CD8-positive, alpha-beta memory T cell (primary cell): ENCODE results near the gene FAM111B. TPM values are rescaled to one million over a fixed set of nuclear protein-coding genes. Genes with fewer than 3 reads are reported as not detected.
"Not testable (repeated sequence)": the region's sequence is repeated elsewhere in the genome, so short reads cannot be mapped to it uniquely, and the experiment has no call there.

Experiments
- CTCF ChIA-PET: fragments of 350-600 bp; sonication (Branson Sonifier 250); formaldehyde crosslinking; loops from one replicate; lab custom pipeline; 2021; ENCODE audit warnings: antibody characterized with exemption; lab: Charles Lee
- POLR2A ChIA-PET: fragments of 350-600 bp; sonication (Branson Sonifier 250); formaldehyde crosslinking; loops from one replicate; lab custom pipeline; 2021; ENCODE audit warnings: antibody characterized with exemption; lab: Charles Lee
- DNase-seq, 5 donors: peaks; one replicate each; pipeline versions ENCODE4 v3.0.0 to v3.0.0-alpha.2; 2020 to 2022; ENCODE audit warnings: mixed read lengths in 1 of 5
- H3K27ac ChIP-seq: one replicate; pipeline ENCODE4 v1.7.0; 2013; ENCODE audit warnings: low read depth, mild to moderate bottlenecking, low read length, moderate library complexity
- H3K27me3 ChIP-seq: 2 replicates; pipeline ENCODE4 v1.7.0; 2013; ENCODE audit warnings: low read length, mild to moderate bottlenecking; ENCODE audit not compliant: insufficient read depth, poor library complexity, severe bottlenecking
- H3K36me3 ChIP-seq: 2 replicates; pipeline ENCODE4 v1.7.0; 2013; ENCODE audit warnings: mild to moderate bottlenecking, low read length, moderate library complexity; ENCODE audit not compliant: insufficient read depth
- H3K4me1 ChIP-seq: 2 replicates; pipeline ENCODE4 v1.7.0; 2013; ENCODE audit warnings: mild to moderate bottlenecking, low read length, moderate library complexity; ENCODE audit not compliant: insufficient read depth
- H3K4me3 ChIP-seq: 2 replicates; pipeline ENCODE4 v1.7.0; 2013; ENCODE audit warnings: mild to moderate bottlenecking, low read length
- H3K9me3 ChIP-seq: 2 replicates; pipeline ENCODE4 v1.7.0; 2013; ENCODE audit warnings: mild to moderate bottlenecking, low read length
- H3K27ac Mint-ChIP-seq, 8 donors: one replicate each; pipeline ENCODE4 v1.8.0; 2020 to 2021; ENCODE audit warnings: mixed read lengths in 8 of 8, mild to moderate bottlenecking in 6 of 8, inconsistent platforms in 3 of 8, moderate library complexity in 3 of 8
- H3K27me3 Mint-ChIP-seq, 2 donors: one replicate each; pipeline ENCODE4 v1.8.0; 2020 to 2021; ENCODE audit warnings: mixed read lengths in 2 of 2, mild to moderate bottlenecking in 1 of 2, moderate library complexity in 1 of 2
- H3K36me3 Mint-ChIP-seq, 3 donors: one replicate each; pipeline ENCODE4 v1.8.0; 2020 to 2021; ENCODE audit warnings: mixed read lengths in 3 of 3, inconsistent platforms in 1 of 3, mild to moderate bottlenecking in 1 of 3
- H3K4me1 Mint-ChIP-seq, 3 donors: one replicate each; pipeline ENCODE4 v1.8.0; 2020 to 2021; ENCODE audit warnings: mixed read lengths in 3 of 3, inconsistent platforms in 1 of 3, mild to moderate bottlenecking in 1 of 3
- H3K4me3 Mint-ChIP-seq, 7 donors: one replicate each; pipeline ENCODE4 v1.8.0; 2020 to 2021; ENCODE audit warnings: mixed read lengths in 7 of 7, mild to moderate bottlenecking in 6 of 7, moderate library complexity in 4 of 7, inconsistent platforms in 2 of 7
- H3K9me3 Mint-ChIP-seq, 5 donors: one replicate each; pipeline ENCODE4 v1.8.0; 2020 to 2022; ENCODE audit warnings: mixed read lengths in 5 of 5, mild to moderate bottlenecking in 3 of 5, moderate library complexity in 2 of 5, inconsistent platforms in 1 of 5
- polyA plus RNA-seq: library from polyadenylated mRNA; unstranded; fragments of 300-500 nt; fragmentation: Illumina TruSeq; gene quantifications from one replicate; pipeline ENCODE4 v1.2.3, GENCODE V29; 2021
- total RNA-seq, 2 experiments: library from RNA; stranded (reverse); gene quantifications; one replicate each; pipeline ENCODE4 v1.2.3, GENCODE V29; 2021

Gene FAM111B, protein sequence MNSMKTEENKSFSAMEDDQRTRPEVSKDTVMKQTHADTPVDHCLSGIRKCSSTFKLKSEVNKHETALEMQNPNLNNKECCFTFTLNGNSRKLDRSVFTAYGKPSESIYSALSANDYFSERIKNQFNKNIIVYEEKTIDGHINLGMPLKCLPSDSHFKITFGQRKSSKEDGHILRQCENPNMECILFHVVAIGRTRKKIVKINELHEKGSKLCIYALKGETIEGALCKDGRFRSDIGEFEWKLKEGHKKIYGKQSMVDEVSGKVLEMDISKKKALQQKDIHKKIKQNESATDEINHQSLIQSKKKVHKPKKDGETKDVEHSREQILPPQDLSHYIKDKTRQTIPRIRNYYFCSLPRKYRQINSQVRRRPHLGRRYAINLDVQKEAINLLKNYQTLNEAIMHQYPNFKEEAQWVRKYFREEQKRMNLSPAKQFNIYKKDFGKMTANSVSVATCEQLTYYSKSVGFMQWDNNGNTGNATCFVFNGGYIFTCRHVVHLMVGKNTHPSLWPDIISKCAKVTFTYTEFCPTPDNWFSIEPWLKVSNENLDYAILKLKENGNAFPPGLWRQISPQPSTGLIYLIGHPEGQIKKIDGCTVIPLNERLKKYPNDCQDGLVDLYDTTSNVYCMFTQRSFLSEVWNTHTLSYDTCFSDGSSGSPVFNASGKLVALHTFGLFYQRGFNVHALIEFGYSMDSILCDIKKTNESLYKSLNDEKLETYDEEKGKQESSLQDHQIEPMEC
- total RNA-seq (10 to 100 TPM; 40.9 to 46.5 TPM), polyA plus RNA-seq (0.12 TPM)

DNA sequence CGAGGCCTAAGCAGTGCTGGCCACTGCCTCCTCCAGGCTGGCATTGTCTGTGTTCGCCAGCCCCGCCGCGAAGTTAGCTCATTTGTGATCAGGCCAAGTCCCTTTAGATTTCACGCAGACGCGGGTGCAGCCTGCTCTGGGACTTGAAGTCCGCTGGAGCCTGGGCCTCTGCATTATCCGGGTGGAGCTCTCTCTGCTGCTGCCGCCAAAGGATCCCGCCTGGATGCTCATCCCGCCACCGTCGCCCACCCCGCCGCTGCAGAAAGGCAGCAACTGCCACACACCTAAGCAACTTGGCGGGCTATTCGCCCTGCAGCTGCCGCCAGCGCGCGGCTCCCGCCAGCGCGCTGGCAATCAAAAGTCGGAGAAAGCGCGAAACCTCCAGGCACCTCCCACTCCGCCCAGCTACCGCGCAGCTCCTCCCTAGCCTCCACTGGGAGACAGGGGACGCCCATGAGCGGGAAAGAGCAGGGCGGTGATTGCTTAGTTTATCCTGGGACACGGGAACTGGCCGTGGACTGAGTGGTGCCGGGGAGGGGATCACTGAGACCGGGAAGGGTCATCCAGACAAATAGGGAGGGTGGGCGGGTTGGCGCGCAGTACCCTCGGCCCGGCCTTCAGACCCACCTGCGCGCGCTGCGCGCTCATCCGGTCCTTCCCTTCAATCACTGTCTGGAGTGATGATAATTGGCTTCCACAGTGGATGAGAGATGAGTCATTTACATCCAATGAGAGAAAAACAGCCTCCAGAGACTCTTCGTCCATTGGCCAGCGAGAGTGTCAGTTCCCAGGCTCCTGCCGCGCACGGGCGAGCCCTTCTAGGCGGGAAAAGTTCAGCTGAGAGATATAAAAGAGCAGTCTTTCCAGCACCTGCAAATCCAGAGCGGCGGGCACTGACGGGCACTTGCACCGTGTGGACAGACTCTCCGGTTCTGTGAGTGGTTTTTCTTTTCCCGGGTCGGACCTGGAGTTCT, at the start of gene FAM111B:
TSS of gene FAM111B (plus strand) at position 875 of the 974 bp plus-strand sequence. CDS start 2,389 bp downstream, outside the sequence.
- no peaks in the 10 kb centered on the region for H3K36me3 Mint-ChIP-seq
- H3K27me3 Mint-ChIP-seq = peaks cover 13 to 16% of the 10 kb centered on the region in 2 donors
- Histone ChIP-seq H3K36me3 (no peaks in the 10 kb centered on the region), H3K27ac (no peak within 1 kb of the TSS), H3K9me3 (no peaks in the 10 kb centered on the region), H3K4me1 (peaks cover 18% of the 10 kb centered on the region), H3K27me3 (no peaks in the 10 kb centered on the region), H3K4me3 (peak within 1 kb of the TSS; percentile 63)
- CTCF ChIA-PET = interaction anchor here (1.1 to 1.9 kb wide), 5 partner anchors 10 to 51 kb away, joined by 4 to 8 read pairs (median 8); no protein-coding TSS in a partner anchor
- H3K4me1 Mint-ChIP-seq = peaks cover 31 to 45% (median 41%) of the 10 kb centered on the region in 3 donors
- peak; percentile 20 to 71 (median 38) for DNase-seq
- H3K9me3 Mint-ChIP-seq = no peaks in the 10 kb centered on the region
- peak within 1 kb of the TSS; percentile 78 to 94 (median 88) for H3K4me3 Mint-ChIP-seq
- POLR2A ChIA-PET = no interaction called here
- H3K27ac Mint-ChIP-seq = peak within 1 kb of the TSS in 6 of 8 donors; percentile 43 to 91 (median 69)

DNA sequence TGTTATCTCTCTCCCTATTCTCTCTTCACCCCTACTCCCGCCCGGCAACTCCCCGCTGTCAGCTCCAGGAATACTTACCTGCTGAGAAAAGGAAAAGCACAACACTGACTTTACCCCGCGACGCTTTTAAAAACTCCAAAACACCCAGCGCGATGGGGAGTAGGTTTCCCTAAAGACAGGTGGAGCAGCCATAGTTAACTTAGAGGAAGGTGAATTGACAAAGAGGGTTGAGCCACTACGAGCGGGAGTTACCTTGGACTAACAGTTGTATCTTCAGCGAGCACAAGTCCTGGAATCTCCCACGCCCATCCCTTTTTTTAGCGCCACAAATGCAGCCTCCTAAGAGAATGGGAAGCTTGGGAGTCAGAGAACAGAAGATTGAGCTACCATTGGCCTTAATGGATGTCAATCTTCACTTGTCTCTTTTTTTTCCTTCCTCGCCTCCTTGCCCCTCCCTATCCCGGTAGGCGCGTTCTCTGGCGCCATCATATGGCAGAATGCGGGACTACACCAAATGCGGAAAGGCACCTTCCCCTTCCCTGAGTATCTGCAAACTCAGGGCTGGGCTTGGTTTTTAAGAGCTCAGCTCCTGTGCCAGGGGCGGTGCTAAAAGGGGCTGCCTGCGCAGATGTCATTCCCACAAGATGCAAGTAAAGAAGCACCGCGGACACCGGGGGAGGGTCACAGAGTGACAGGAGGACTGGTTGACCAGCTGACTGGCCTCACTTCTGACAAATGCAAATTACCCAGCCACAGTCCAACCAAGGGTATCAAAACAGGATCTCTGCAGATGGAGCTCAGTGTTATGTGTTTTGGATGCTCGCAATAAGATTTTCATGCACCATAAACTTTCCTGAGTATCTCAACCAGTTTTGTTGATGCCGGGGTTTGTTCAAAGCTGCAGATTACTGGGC, 48.7 kb upstream of the FAM111B start:
- peak overlapping the region in 1 of 8 donors; percentile 13 for H3K27ac Mint-ChIP-seq
- H3K36me3 Mint-ChIP-seq, H3K27ac ChIP-seq: not testable (repeated sequence)

DNA sequence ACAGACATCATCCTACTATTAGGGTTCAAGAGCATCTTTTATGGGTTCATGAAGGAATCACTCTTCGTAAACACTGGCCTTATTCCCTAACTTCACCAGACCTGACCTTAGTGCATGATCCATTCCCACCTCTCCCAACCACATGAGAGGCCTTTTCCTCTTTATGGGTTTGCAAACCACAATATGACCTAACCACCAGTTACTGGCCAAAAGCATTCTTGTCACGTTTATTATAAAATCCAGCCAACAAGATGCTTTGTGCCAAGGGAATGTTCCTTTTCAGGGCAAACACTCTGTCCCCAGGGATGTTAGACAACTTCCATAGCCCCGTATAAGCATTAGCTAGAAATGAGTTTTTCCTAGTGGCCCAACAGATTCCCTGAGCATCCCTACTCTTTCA, 46.9 kb upstream of the FAM111B start:
- H3K36me3 Mint-ChIP-seq, H3K9me3 Mint-ChIP-seq, H3K4me3 ChIP-seq, H3K27me3 ChIP-seq, H3K4me1 ChIP-seq, H3K27ac ChIP-seq, DNase-seq, H3K27ac Mint-ChIP-seq, H3K36me3 ChIP-seq, H3K9me3 ChIP-seq, POLR2A ChIA-PET, H3K4me3 Mint-ChIP-seq: not testable (repeated sequence)
- Mint-ChIP-seq H3K4me1 (peaks cover 8 to 13% (median 11%) of the 10 kb centered on the region in 3 donors), H3K27me3 (peaks cover 22 to 73% of the 10 kb centered on the region in 2 donors)
- CTCF ChIA-PET = interaction anchor here (2.5 kb wide), 1 partner anchor 76 kb away, joined by 11 read pairs; no protein-coding TSS in a partner anchor

More for the DNA sequence above, 48.7 kb upstream of the FAM111B start:
- H3K4me3 ChIP-seq = peak overlapping the region; percentile 51
- H3K9me3 ChIP-seq, H3K36me3 ChIP-seq, POLR2A ChIA-PET, H3K27me3 ChIP-seq, H3K4me1 ChIP-seq, H3K9me3 Mint-ChIP-seq: not testable (repeated sequence)
- peak; percentile 63 to 79 (median 67) for DNase-seq
- Mint-ChIP-seq H3K4me3 (peak overlapping the region; percentile 54 to 79 (median 73)), H3K4me1 (peaks cover 8 to 13% (median 11%) of the 10 kb centered on the region in 3 donors), H3K27me3 (peaks cover 18 to 59% of the 10 kb centered on the region in 2 donors)
- CTCF ChIA-PET = interaction anchor here (0.7 to 2.5 kb wide), 5 partner anchors 12 to 100 kb away, joined by 3 to 11 read pairs (median 7); no protein-coding TSS in a partner anchor

GRCh38 chr11:59062602-59063529, 44.2 kb upstream of the FAM111B start:
- POLR2A ChIA-PET = no interaction called here
- H3K27me3 ChIP-seq = peaks cover 5% of the 10 kb centered on the region
- no peak for DNase-seq
- Mint-ChIP-seq H3K9me3 (no peaks in the 10 kb centered on the region), H3K27ac (no peak overlapping the region), H3K36me3 (no peaks in the 10 kb centered on the region), H3K27me3 (peaks cover 18 to 78% of the 10 kb centered on the region in 2 donors), H3K4me3 (no peak overlapping the region), H3K4me1 (peaks cover 7 to 10% (median 10%) of the 10 kb centered on the region in 3 donors)
- H3K27ac ChIP-seq = no peak overlapping the region
- CTCF ChIA-PET = no interaction called here
- H3K4me3 ChIP-seq = no peak overlapping the region
- no peaks in the 10 kb centered on the region for H3K9me3 ChIP-seq
- no peaks in the 10 kb centered on the region for H3K4me1 ChIP-seq
- no peaks in the 10 kb centered on the region for H3K36me3 ChIP-seq

DNA sequence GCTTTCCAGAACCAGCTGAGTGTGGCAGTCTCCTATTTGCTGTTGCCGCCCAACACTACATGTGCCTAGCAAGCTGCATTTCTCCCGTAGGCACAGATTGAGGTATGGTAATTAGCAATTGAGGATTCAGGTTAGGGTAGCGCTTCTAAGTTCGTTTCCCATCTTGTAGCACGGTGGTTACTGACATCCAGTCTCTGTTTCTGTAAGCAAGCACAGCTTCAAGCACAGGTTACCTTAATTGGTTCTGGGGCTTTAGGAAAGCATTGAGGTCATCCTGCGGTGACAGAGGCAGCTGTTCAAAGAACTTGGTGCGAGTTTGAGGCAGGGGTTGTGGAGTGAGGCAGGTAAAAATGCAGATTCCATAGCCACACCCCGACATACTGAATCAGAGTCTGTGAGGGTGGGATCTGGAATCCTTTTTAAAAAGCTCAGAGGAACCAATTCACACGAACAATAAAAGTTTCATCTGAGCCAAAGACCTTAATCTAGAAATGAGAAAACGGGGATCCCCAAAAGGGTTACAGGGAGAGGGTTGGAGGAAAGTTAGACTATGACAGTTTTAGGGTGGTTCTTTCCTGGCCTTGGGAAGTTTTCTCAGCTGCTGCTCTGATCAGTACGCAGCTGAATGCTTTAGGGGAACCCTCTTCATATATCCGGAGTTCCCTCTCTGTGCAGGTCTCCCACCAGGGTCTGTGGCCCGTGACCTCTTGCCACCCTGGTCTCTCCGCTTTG, 42.9 kb upstream of the FAM111B start:
- H3K4me1 Mint-ChIP-seq, H3K36me3 ChIP-seq, H3K4me3 Mint-ChIP-seq, H3K9me3 ChIP-seq, H3K27ac ChIP-seq, H3K9me3 Mint-ChIP-seq, H3K27me3 ChIP-seq, H3K4me1 ChIP-seq, POLR2A ChIA-PET, H3K36me3 Mint-ChIP-seq, CTCF ChIA-PET, H3K27ac Mint-ChIP-seq, H3K4me3 ChIP-seq, DNase-seq: not testable (repeated sequence)
- peaks cover 12 to 69% of the 10 kb centered on the region in 2 donors for H3K27me3 Mint-ChIP-seq

DNA sequence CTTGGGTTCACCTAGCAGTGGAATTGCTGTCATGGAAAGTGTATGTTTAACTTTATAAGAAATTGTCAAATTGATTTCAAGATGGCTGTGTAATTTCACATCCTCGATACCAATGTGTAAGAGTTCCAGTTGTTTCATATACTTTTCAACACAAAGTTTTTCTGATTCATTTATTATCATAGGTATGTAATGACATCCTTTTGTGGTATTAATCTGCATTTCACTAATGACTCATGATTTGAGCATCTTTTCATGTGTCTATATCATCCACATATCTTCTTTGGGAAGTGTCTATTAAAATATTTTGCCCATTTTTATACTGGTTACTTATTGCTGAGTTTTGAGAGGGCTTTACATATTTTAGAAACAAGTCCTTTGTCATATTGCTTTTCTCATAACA, 38.0 kb upstream of the FAM111B start:
- ChIA-PET POLR2A (no interaction called here), CTCF (no interaction called here)
- Histone ChIP-seq H3K27ac (no peak overlapping the region), H3K4me3 (no peak overlapping the region), H3K27me3 (no peaks in the 10 kb centered on the region), H3K4me1 (no peaks in the 10 kb centered on the region), H3K36me3 (no peaks in the 10 kb centered on the region), H3K9me3 (no peaks in the 10 kb centered on the region)
- no peak overlapping the region for H3K27ac Mint-ChIP-seq
- no peak for DNase-seq
- H3K9me3 Mint-ChIP-seq = peaks cover 0 to 5% (median 0%) of the 10 kb centered on the region in 5 donors
- no peaks in the 10 kb centered on the region for H3K4me1 Mint-ChIP-seq
- H3K4me3 Mint-ChIP-seq = no peak overlapping the region
- no peaks in the 10 kb centered on the region for H3K36me3 Mint-ChIP-seq
- peaks cover 11 to 62% of the 10 kb centered on the region in 2 donors for H3K27me3 Mint-ChIP-seq
